HCT116 (cell line): ENCODE measurements around the gene SAP130. TPM values are rescaled to one million over a fixed set of nuclear protein-coding genes. Genes with fewer than 3 reads are reported as not detected.

Source experiments
- ATAC-seq: fragments of 200-7000 bp; cut with Tn5 transposase; 2 replicates; pipeline ENCODE4 v1.9.1; 2020; ENCODE audit warnings: mild to moderate bottlenecking, moderate library complexity
- BruUV-seq: library from RNA; stranded (reverse); fragments of 400-500 nt; replicated peaks from 2 replicates; lab custom pipeline; 2021; lab: Mats Ljungman, UMichigan
- CTCF ChIA-PET: fragments of 300-600 bp; sonication (Branson Sonifier 250); formaldehyde crosslinking; loops from one replicate; lab custom pipeline; 2021; ENCODE audit warnings: antibody characterized with exemption; lab: Charles Lee
- POLR2A ChIA-PET: fragments of 300-600, 350-600 bp; sonication (Branson Sonifier 250); formaldehyde crosslinking; loops from one replicate; lab custom pipeline; 2021; ENCODE audit warnings: antibody characterized with exemption; lab: Charles Lee
- RAD21 ChIA-PET, 2 experiments: fragments of 300-600 bp; sonication (Branson Sonifier 250); formaldehyde crosslinking; loops; one replicate each; lab custom pipeline; 2023; ENCODE audit warnings: low total read pairs in 2 of 2; ENCODE audit not compliant: uncharacterized antibody in 2 of 2, unreplicated experiment in 2 of 2, low non-redundant PET in 1 of 2; lab: Charles Lee
- DNase-seq: peaks from one replicate; pipeline ENCODE4 v3.0.0-alpha.2; 2010; ENCODE audit warnings: low read depth, low spot score
- H2AFZ ChIP-seq: fragments of 200-600 bp; shearing (Covaris generic), sonication (generic); 2 replicates; pipeline ENCODE4 v1.6.1; 2017; ENCODE audit warnings: low read depth, mixed run types, mixed read lengths, antibody characterized with exemption, low read length; ENCODE audit not compliant: poor library complexity, severe bottlenecking
- H3K27ac ChIP-seq: 2 replicates; pipeline ENCODE4 v1.5.1; 2012; ENCODE audit warnings: low read depth, low read length
- H3K27me3 ChIP-seq: fragments of 200-600 bp; sonication (generic); 2 replicates; pipeline ENCODE4 v1.6.1; 2016; ENCODE audit warnings: mixed run types, low read length, mixed read lengths; ENCODE audit not compliant: insufficient read depth
- H3K36me3 ChIP-seq, 2 experiments: fragments of 200-500 bp in 1 of 2; fragments of 200-600 bp in 1 of 2; sonication (Bioruptor generic) in 1 of 2; sonication (generic) in 1 of 2; 2 replicates each; pipeline versions ENCODE4 v1.5.1 to v1.6.1; 2014 to 2016; ENCODE audit warnings: low read length in 2 of 2, inconsistent platforms in 1 of 2, mixed read lengths in 1 of 2, mixed run types in 1 of 2; ENCODE audit not compliant: insufficient read depth in 2 of 2, control insufficient read depth in 1 of 2
- H3K4me1 ChIP-seq, 2 experiments: fragments of 200-600 bp in 1 of 2; sonication (generic) in 1 of 2; 2 replicates each; pipeline versions ENCODE4 v1.5.1 to v1.6.1; 2012 to 2017; ENCODE audit warnings: low read length in 2 of 2, inconsistent platforms in 1 of 2, mild to moderate bottlenecking in 1 of 2, mixed read lengths in 1 of 2, mixed run types in 1 of 2, moderate library complexity in 1 of 2; ENCODE audit not compliant: insufficient read depth in 2 of 2, control insufficient read depth in 1 of 2
- H3K4me2 ChIP-seq: fragments of 200-600 bp; sonication (generic); 2 replicates; pipeline ENCODE4 v1.6.1; 2017; ENCODE audit warnings: mixed run types, low read length, mixed read lengths
- H3K4me3 ChIP-seq, 2 experiments: fragments of 200-600 bp in 1 of 2; sonication (generic) in 1 of 2; replicated peaks in 1 of 2; 2 replicates each; pipeline ENCODE4 v1.5.1; 2011 to 2016; ENCODE audit warnings: low read length in 2 of 2, control low read depth in 1 of 2, low read depth in 1 of 2, mild to moderate bottlenecking in 1 of 2, mixed read lengths in 1 of 2, mixed run types in 1 of 2
- H3K79me2 ChIP-seq: fragments of 200-600 bp; sonication (generic); 2 replicates; pipeline ENCODE4 v1.6.1; 2017; ENCODE audit warnings: mild to moderate bottlenecking, mixed run types, low read length, moderate library complexity, mixed read lengths; ENCODE audit not compliant: insufficient read depth
- H3K9ac ChIP-seq: fragments of 200-600 bp; sonication (generic); 2 replicates; pipeline ENCODE4 v1.6.1; 2016; ENCODE audit warnings: low read length, mixed read lengths
- H3K9me2 ChIP-seq: fragments of 200-600 bp; sonication (generic), shearing (Covaris generic); 2 replicates; pipeline ENCODE4 v1.6.1; 2017; ENCODE audit warnings: mixed run types, mild to moderate bottlenecking, moderate library complexity; ENCODE audit not compliant: insufficient read depth
- H3K9me3 ChIP-seq, 2 experiments: fragments of 200-500 bp in 1 of 2; fragments of 200-600 bp in 1 of 2; sonication (Bioruptor generic) in 1 of 2; sonication (generic) in 1 of 2; 2 replicates each; pipeline ENCODE4 v1.6.1; 2014 to 2017; ENCODE audit warnings: low read length in 2 of 2, mixed read lengths in 2 of 2, inconsistent platforms in 1 of 2, low read depth in 1 of 2, mild to moderate bottlenecking in 1 of 2, mixed run types in 1 of 2, moderate library complexity in 1 of 2; ENCODE audit not compliant: control insufficient read depth in 1 of 2, insufficient read depth in 1 of 2
- H4K20me1 ChIP-seq: fragments of 200-600 bp; sonication (generic), shearing (Covaris generic); 2 replicates; pipeline ENCODE4 v1.6.1; 2017; ENCODE audit warnings: mixed run types, mild to moderate bottlenecking, moderate library complexity; ENCODE audit not compliant: insufficient read depth
- CBX3 ChIP-seq: IDR thresholded peaks from 2 replicates; pipeline ENCODE4 v1.6.1; 2012; ENCODE audit warnings: low read depth
- CEBPB ChIP-seq: IDR thresholded peaks from 2 replicates; pipeline ENCODE4 v1.6.1; 2012; ENCODE audit warnings: low read depth
- EGR1 ChIP-seq: IDR thresholded peaks from 2 replicates; pipeline ENCODE4 v1.6.1; 2012; ENCODE audit warnings: low read depth
- ELF1 ChIP-seq: IDR thresholded peaks from 2 replicates; pipeline ENCODE4 v1.6.1; 2012; ENCODE audit warnings: low read depth, borderline replicate concordance
- EZH2phosphoT487 ChIP-seq: fragments of 200-600 bp; IDR thresholded peaks from 2 replicates; pipeline ENCODE4 v1.6.1; 2018; ENCODE audit warnings: antibody characterized with exemption, borderline replicate concordance
- POLR2A ChIP-seq: IDR thresholded peaks from 2 replicates; pipeline ENCODE4 v1.7.0; 2011; ENCODE audit warnings: borderline replicate concordance; ENCODE audit not compliant: insufficient read depth, insufficient read length; ENCODE audit errors: extremely low read depth
- RAD21 ChIP-seq: IDR thresholded peaks from 2 replicates; pipeline ENCODE4 v1.6.1; 2012; ENCODE audit warnings: low read depth, mild to moderate bottlenecking
- SP1 ChIP-seq: IDR thresholded peaks from 2 replicates; pipeline ENCODE4 v1.6.1; 2012; ENCODE audit warnings: low read depth
- ZFX ChIP-seq: fragments of 450-650 bp; IDR thresholded peaks from 2 replicates; pipeline ENCODE4 v1.6.1; 2017
- ZNF274 ChIP-seq: fragments of 200-500 bp; sonication (Bioruptor generic); IDR thresholded peaks from 2 replicates; pipeline ENCODE4 v1.6.1; 2014; ENCODE audit warnings: mild to moderate bottlenecking, low read depth, low read length, inconsistent platforms
- intact Hi-C: fragments of 100-400 bp; cut with micrococcal nuclease; formaldehyde crosslinking; loops from 2 replicates; pipeline ENCODE4 v1.10.0; 2022
- total RNA-seq: library from RNA; stranded (reverse); gene quantifications from one replicate; pipeline ENCODE4 v1.2.1, GENCODE V29; 2021; ENCODE audit not compliant: unreplicated experiment
- TF ChIP-seq, protein P1 (sequence below): IDR thresholded peaks from 2 replicates; pipeline ENCODE4 v1.6.1; 2012
- TF ChIP-seq, protein P2 (sequence below): IDR thresholded peaks from 2 replicates; pipeline ENCODE4 v1.6.1; 2011; ENCODE audit warnings: mild to moderate bottlenecking, low read length, moderate library complexity; ENCODE audit not compliant: insufficient replicate concordance; ENCODE audit errors: extremely low read depth
- TF ChIP-seq, protein P3 (sequence below): IDR thresholded peaks from 2 replicates; pipeline ENCODE4 v1.6.1; 2012; ENCODE audit warnings: low read depth

The SAP130 gene
- total RNA-seq, 1 experiment from 2014 or later = 29.5 TPM

DNA sequence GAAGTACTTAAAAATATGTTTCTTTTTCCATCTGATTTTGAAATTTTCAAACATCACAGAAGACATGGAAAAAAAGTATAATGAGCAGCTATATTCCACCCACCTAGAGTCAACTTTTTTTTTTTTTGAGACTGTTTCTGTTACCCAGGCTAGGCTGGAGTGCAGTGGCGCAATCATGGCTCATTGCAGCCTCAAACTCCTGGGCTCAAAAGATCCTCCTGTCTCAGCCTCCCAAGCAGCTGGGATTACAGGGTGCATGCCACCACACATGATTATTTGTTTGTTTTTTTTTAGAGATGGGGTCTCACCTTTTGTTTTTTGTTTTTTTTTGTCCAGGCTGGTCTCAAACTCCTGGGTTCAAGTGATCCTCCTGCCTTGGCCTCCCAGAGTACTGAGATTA, 36.5 kb upstream of the SAP130 start:
- DNase-seq = no peak
- CTCF ChIA-PET = interaction anchor here (1.2 to 1.5 kb wide), 2 partner anchors 8 to 441 kb away, joined by 3 to 4 read pairs; no protein-coding TSS in a partner anchor
- Histone ChIP-seq H3K4me2 (no peak overlapping the region), H3K27me3 (no peaks in the 10 kb centered on the region), H3K9ac (no peak overlapping the region), H3K4me3 (no peak overlapping the region), H3K9me2 (no peaks in the 10 kb centered on the region), H3K9me3 (no peaks in the 10 kb centered on the region), H3K79me2 (no peaks in the 10 kb centered on the region), H4K20me1 (no peaks in the 10 kb centered on the region), H3K27ac (no peak overlapping the region), H3K36me3 (no peaks in the 10 kb centered on the region), H3K4me1 (no peaks in the 10 kb centered on the region), H2AFZ (no peak overlapping the region)
- intact Hi-C loops = loop anchor here (10.0 kb wide), 3 partner anchors 250 to 1860 kb away; partner anchors contain the start of gene HS6ST1
- POLR2A ChIA-PET = no interaction called here
- no TSS peak for BruUV-seq
- no peak for ATAC-seq
- TF ChIP-seq ELF1 = no peak
- TF ChIP-seq POLR2A = no peak
- TF ChIP-seq, protein P1, sequence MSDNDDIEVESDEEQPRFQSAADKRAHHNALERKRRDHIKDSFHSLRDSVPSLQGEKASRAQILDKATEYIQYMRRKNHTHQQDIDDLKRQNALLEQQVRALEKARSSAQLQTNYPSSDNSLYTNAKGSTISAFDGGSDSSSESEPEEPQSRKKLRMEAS = no peak
- TF ChIP-seq EZH2phosphoT487 = no peak
- TF ChIP-seq, protein P2, sequence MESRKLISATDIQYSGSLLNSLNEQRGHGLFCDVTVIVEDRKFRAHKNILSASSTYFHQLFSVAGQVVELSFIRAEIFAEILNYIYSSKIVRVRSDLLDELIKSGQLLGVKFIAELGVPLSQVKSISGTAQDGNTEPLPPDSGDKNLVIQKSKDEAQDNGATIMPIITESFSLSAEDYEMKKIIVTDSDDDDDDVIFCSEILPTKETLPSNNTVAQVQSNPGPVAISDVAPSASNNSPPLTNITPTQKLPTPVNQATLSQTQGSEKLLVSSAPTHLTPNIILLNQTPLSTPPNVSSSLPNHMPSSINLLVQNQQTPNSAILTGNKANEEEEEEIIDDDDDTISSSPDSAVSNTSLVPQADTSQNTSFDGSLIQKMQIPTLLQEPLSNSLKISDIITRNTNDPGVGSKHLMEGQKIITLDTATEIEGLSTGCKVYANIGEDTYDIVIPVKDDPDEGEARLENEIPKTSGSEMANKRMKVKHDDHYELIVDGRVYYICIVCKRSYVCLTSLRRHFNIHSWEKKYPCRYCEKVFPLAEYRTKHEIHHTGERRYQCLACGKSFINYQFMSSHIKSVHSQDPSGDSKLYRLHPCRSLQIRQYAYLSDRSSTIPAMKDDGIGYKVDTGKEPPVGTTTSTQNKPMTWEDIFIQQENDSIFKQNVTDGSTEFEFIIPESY = no peak
- no peak for TF ChIP-seq ZNF274
- TF ChIP-seq ZFX = no peak
- no peak for TF ChIP-seq EGR1
- TF ChIP-seq CBX3 = no peak
- TF ChIP-seq, protein P3, sequence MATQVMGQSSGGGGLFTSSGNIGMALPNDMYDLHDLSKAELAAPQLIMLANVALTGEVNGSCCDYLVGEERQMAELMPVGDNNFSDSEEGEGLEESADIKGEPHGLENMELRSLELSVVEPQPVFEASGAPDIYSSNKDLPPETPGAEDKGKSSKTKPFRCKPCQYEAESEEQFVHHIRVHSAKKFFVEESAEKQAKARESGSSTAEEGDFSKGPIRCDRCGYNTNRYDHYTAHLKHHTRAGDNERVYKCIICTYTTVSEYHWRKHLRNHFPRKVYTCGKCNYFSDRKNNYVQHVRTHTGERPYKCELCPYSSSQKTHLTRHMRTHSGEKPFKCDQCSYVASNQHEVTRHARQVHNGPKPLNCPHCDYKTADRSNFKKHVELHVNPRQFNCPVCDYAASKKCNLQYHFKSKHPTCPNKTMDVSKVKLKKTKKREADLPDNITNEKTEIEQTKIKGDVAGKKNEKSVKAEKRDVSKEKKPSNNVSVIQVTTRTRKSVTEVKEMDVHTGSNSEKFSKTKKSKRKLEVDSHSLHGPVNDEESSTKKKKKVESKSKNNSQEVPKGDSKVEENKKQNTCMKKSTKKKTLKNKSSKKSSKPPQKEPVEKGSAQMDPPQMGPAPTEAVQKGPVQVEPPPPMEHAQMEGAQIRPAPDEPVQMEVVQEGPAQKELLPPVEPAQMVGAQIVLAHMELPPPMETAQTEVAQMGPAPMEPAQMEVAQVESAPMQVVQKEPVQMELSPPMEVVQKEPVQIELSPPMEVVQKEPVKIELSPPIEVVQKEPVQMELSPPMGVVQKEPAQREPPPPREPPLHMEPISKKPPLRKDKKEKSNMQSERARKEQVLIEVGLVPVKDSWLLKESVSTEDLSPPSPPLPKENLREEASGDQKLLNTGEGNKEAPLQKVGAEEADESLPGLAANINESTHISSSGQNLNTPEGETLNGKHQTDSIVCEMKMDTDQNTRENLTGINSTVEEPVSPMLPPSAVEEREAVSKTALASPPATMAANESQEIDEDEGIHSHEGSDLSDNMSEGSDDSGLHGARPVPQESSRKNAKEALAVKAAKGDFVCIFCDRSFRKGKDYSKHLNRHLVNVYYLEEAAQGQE = no peak
- TF ChIP-seq CEBPB = no peak
- TF ChIP-seq RAD21 = no peak
- no peak for TF ChIP-seq SP1
- RAD21 ChIA-PET = no interaction called here
